ENCODE measurements around the gene EIF3C.
"Not testable (repeated sequence)": the region's sequence is repeated elsewhere in the genome, so short reads cannot be mapped to it uniquely, and the experiment has no call there.

Gene EIF3C

GRCh38 chr16:28711220-28712083 lies at the start of gene EIF3C:
Gene EIF3C (plus strand): TSS chr16:28711464. CDS start chr16:28711687, 223 bp downstream.
- DNase-seq (ENCODE audit: extremely low read depth, low read depth); H3K4me3 ChIP-seq (replicated peaks; ENCODE audit: low read depth, low read length): not testable (repeated sequence)

GRCh38 chr16:28666264-28666663 lies 45.0 kb upstream of the EIF3C start:
- DNase-seq (ENCODE audit: extremely low read depth, low read depth); H3K4me3 ChIP-seq (replicated peaks; ENCODE audit: low read depth, low read length): not testable (repeated sequence)

GRCh38 chr16:28667480-28667879 lies 43.8 kb upstream of the EIF3C start:
- not testable (repeated sequence) for DNase-seq (ENCODE audit: extremely low read depth, low read depth); H3K4me3 ChIP-seq (replicated peaks; ENCODE audit: low read depth, low read length)

GRCh38 chr16:28668199-28668598 lies 43.1 kb upstream of the EIF3C start:
- not testable (repeated sequence) for DNase-seq (ENCODE audit: extremely low read depth, low read depth); H3K4me3 ChIP-seq (replicated peaks; ENCODE audit: low read depth, low read length)

- DNase-seq (ENCODE audit: extremely low read depth, low read depth); H3K4me3 ChIP-seq (replicated peaks; ENCODE audit: low read depth, low read length): not testable (repeated sequence)
These were observed 22.8 kb upstream of the EIF3C start for GRCh38 chr16:28688327-28688952.

- H3K4me3 ChIP-seq (replicated peaks; ENCODE audit: low read depth, low read length); DNase-seq (ENCODE audit: extremely low read depth, low read depth): not testable (repeated sequence)
These were observed 21.8 kb upstream of the EIF3C start for GRCh38 chr16:28689425-28689824.

GRCh38 chr16:28691722-28692121 lies 19.5 kb upstream of the EIF3C start:
- not testable (repeated sequence) for H3K4me3 ChIP-seq (replicated peaks; ENCODE audit: low read depth, low read length); DNase-seq (ENCODE audit: extremely low read depth, low read depth)

GRCh38 chr16:28693257-28693950 lies 17.9 kb upstream of the EIF3C start:
- H3K4me3 ChIP-seq (replicated peaks; ENCODE audit: low read depth, low read length); DNase-seq (ENCODE audit: extremely low read depth, low read depth): not testable (repeated sequence)

- not testable (repeated sequence) for H3K4me3 ChIP-seq (replicated peaks; ENCODE audit: low read depth, low read length); DNase-seq (ENCODE audit: extremely low read depth, low read depth)
These were observed 11.5 kb upstream of the EIF3C start for GRCh38 chr16:28699792-28700191.

GRCh38 chr16:28700349-28700748 lies 10.9 kb upstream of the EIF3C start:
- not testable (repeated sequence) for DNase-seq (ENCODE audit: extremely low read depth, low read depth); H3K4me3 ChIP-seq (replicated peaks; ENCODE audit: low read depth, low read length)

- not testable (repeated sequence) for H3K4me3 ChIP-seq (replicated peaks; ENCODE audit: low read depth, low read length); DNase-seq (ENCODE audit: extremely low read depth, low read depth)
These were observed 9.9 kb upstream of the EIF3C start for GRCh38 chr16:28701384-28701783.

GRCh38 chr16:28704246-28704645 lies 7.0 kb upstream of the EIF3C start:
- not testable (repeated sequence) for H3K4me3 ChIP-seq (replicated peaks; ENCODE audit: low read depth, low read length); DNase-seq (ENCODE audit: extremely low read depth, low read depth)

GRCh38 chr16:28722852-28723650 lies 11.8 kb downstream of the EIF3C start:
- DNase-seq (ENCODE audit: extremely low read depth, low read depth); H3K4me3 ChIP-seq (replicated peaks; ENCODE audit: low read depth, low read length): not testable (repeated sequence)

GRCh38 chr16:28731253-28731652 lies 20.0 kb downstream of the EIF3C start:
- H3K4me3 ChIP-seq (replicated peaks; ENCODE audit: low read depth, low read length); DNase-seq (ENCODE audit: extremely low read depth, low read depth): not testable (repeated sequence)

GRCh38 chr16:28732455-28733124 lies 21.3 kb downstream of the EIF3C start:
- H3K4me3 ChIP-seq (replicated peaks; ENCODE audit: low read depth, low read length); DNase-seq (ENCODE audit: extremely low read depth, low read depth): not testable (repeated sequence)

- DNase-seq (ENCODE audit: extremely low read depth, low read depth); H3K4me3 ChIP-seq (replicated peaks; ENCODE audit: low read depth, low read length): not testable (repeated sequence)
These were observed 28.5 kb downstream of the EIF3C start for GRCh38 chr16:28739787-28740186.

- not testable (repeated sequence) for DNase-seq (ENCODE audit: extremely low read depth, low read depth); H3K4me3 ChIP-seq (replicated peaks; ENCODE audit: low read depth, low read length)
These were observed 29.4 kb downstream of the EIF3C start for GRCh38 chr16:28740631-28741030.

GRCh38 chr16:28741295-28741694 lies 30.0 kb downstream of the EIF3C start:
- not testable (repeated sequence) for DNase-seq (ENCODE audit: extremely low read depth, low read depth); H3K4me3 ChIP-seq (replicated peaks; ENCODE audit: low read depth, low read length)
